Iris pigment epithelial cell (primary cell): ENCODE measurements around the gene ATPAF2.

ENCODE experiments used
- DNase-seq: peaks from one replicate; pipeline ENCODE4 v3.0.0-alpha.2; 2011; ENCODE audit warnings: low read depth

The ATPAF2 gene

GRCh38 chr17:17985153-17985552 lies 53.8 kb downstream of the ATPAF2 start:
- no peak for DNase-seq

GRCh38 chr17:17983776-17984175 lies 55.2 kb downstream of the ATPAF2 start:
- DNase-seq = no peak

GRCh38 chr17:17983376-17983775 lies 55.6 kb downstream of the ATPAF2 start:
- DNase-seq = no peak

- no peak for DNase-seq
These were observed 56.2 kb downstream of the ATPAF2 start for GRCh38 chr17:17982801-17983200.

- DNase-seq = no peak
These were observed 57.6 kb downstream of the ATPAF2 start for GRCh38 chr17:17981330-17981729.

- DNase-seq = no peak
These were observed 59.2 kb downstream of the ATPAF2 start for GRCh38 chr17:17979778-17980177.

- DNase-seq = no peak
These were observed 60.2 kb downstream of the ATPAF2 start for GRCh38 chr17:17978481-17979424.

GRCh38 chr17:17976931-17977570 lies 61.9 kb downstream of the ATPAF2 start:
- DNase-seq = no peak

GRCh38 chr17:17975436-17975835 lies 63.5 kb downstream of the ATPAF2 start:
- no peak for DNase-seq

GRCh38 chr17:17972952-17973254 lies 66.1 kb downstream of the ATPAF2 start:
- DNase-seq = no peak

GRCh38 chr17:17972126-17972951 lies 66.6 kb downstream of the ATPAF2 start, which contains the start of the genes DRC3 and TOM1L2:
Gene DRC3, plus strand, starts transcription at chr17:17972862. Its CDS starts 4,737 bp downstream, at chr17:17977599.
Gene TOM1L2, minus strand, starts transcription at chr17:17972400. Its CDS starts 87 bp downstream, at chr17:17972313.
- peak; percentile 100 for DNase-seq

- no peak for DNase-seq
These were observed 67.4 kb downstream of the ATPAF2 start for GRCh38 chr17:17971431-17972125.

GRCh38 chr17:17970699-17971430 lies 68.1 kb downstream of the ATPAF2 start:
- no peak for DNase-seq
